RWPE2 (cell line): ENCODE results near the gene ACSL6.
"Not testable (repeated sequence)": the region's sequence is repeated elsewhere in the genome, so short reads cannot be mapped to it uniquely, and the experiment has no call there.

Experiments
- ATAC-seq: fragments of 200-7000 bp; cut with Tn5 transposase; 3 replicates; pipeline ENCODE4 v1.9.1; 2021; ENCODE audit warnings: low read depth
- DNase-seq: peaks from one replicate; pipeline ENCODE4 v3.0.0-alpha.2; 2020; ENCODE audit warnings: low spot score
- H3K27ac ChIP-seq: fragments of 450-650 bp; 2 replicates; pipeline ENCODE4 v1.5.1; 2017; ENCODE audit warnings: mild to moderate bottlenecking; ENCODE audit not compliant: poor library complexity, severe bottlenecking
- H3K27me3 ChIP-seq: fragments of 250-450 bp; sonication (Bioruptor Pico); 2 replicates; pipeline ENCODE4 v1.5.1; 2021; ENCODE audit warnings: mild to moderate bottlenecking, moderate library complexity; ENCODE audit not compliant: insufficient read depth, poor library complexity, severe bottlenecking
- H3K36me3 ChIP-seq: fragments of 250-450 bp; sonication (Bioruptor Pico); 2 replicates; pipeline ENCODE4 v1.5.1; 2020; ENCODE audit warnings: low read depth, mild to moderate bottlenecking, moderate library complexity
- H3K4me1 ChIP-seq: fragments of 250-450 bp; sonication (Bioruptor Pico); 2 replicates; pipeline ENCODE4 v1.5.1; 2021; ENCODE audit warnings: mild to moderate bottlenecking, moderate library complexity; ENCODE audit not compliant: insufficient read depth, poor library complexity, severe bottlenecking
- H3K4me3 ChIP-seq: fragments of 250-450 bp; sonication (Bioruptor Pico); 2 replicates; pipeline ENCODE4 v1.5.1; 2021; ENCODE audit warnings: mild to moderate bottlenecking, moderate library complexity; ENCODE audit not compliant: severe bottlenecking
- H3K9me3 ChIP-seq: fragments of 250-450 bp; sonication (Bioruptor Pico); 2 replicates; pipeline ENCODE4 v1.5.1; 2021; ENCODE audit warnings: mild to moderate bottlenecking, moderate library complexity; ENCODE audit not compliant: severe bottlenecking
- TF ChIP-seq, protein P1 (sequence below): fragments of 450-650 bp; IDR thresholded peaks from one replicate; pipeline ENCODE4 v1.5.1; 2017; ENCODE audit warnings: mild to moderate bottlenecking, moderate library complexity; ENCODE audit not compliant: poor library complexity, severe bottlenecking

ACSL6 gene

DNA sequence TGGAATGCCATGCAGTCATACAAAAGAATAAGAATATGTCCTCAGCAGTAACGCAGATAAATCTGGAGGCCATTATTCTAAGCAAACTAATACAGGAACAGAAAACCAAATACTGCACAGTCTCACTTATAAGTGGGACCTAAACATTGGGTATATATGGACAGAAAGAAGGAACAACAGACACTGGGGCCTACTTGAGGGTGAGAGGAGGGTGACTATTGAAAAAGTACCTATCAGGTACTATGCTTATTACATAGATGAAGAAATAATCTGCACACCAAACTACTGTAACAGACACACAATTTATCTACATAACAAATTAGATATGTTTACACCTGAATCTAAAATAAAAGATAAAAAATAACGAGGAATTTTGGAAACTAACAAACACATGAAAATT, 104.8 kb downstream of the ACSL6 start:
- H3K4me3 ChIP-seq, result no peak overlapping the region
- H3K27ac ChIP-seq, result no peak overlapping the region
- no peaks in the 10 kb centered on the region for H3K4me1 ChIP-seq
- H3K9me3 ChIP-seq, result no peaks in the 10 kb centered on the region
- no peaks in the 10 kb centered on the region for H3K36me3 ChIP-seq
- TF ChIP-seq, protein P1, sequence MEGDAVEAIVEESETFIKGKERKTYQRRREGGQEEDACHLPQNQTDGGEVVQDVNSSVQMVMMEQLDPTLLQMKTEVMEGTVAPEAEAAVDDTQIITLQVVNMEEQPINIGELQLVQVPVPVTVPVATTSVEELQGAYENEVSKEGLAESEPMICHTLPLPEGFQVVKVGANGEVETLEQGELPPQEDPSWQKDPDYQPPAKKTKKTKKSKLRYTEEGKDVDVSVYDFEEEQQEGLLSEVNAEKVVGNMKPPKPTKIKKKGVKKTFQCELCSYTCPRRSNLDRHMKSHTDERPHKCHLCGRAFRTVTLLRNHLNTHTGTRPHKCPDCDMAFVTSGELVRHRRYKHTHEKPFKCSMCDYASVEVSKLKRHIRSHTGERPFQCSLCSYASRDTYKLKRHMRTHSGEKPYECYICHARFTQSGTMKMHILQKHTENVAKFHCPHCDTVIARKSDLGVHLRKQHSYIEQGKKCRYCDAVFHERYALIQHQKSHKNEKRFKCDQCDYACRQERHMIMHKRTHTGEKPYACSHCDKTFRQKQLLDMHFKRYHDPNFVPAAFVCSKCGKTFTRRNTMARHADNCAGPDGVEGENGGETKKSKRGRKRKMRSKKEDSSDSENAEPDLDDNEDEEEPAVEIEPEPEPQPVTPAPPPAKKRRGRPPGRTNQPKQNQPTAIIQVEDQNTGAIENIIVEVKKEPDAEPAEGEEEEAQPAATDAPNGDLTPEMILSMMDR, result no peak
- ATAC-seq, result no peak
- peaks cover 14% of the 10 kb centered on the region for H3K27me3 ChIP-seq
- DNase-seq, result no peak

DNA sequence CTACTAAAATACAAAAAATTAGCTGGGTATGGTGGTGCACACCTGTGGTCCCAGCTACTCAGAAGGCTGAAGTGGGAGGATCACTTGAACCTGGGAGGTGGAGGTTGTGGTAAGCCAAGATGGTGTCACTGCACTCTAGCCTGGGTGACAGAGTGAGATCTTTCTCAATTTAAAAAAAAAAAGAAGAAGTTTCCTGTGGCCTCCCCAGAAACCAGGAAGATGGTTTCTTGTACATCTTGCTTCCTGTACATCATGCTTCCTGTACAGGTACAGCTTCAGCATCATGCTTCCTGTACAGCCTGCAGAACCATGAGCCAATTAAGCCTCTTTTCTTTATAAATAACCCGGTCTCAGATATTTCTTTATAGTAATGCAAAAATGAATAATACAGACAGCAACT, 109.2 kb downstream of the ACSL6 start:
- H3K4me3 ChIP-seq, DNase-seq, H3K36me3 ChIP-seq, H3K4me1 ChIP-seq, ATAC-seq, H3K9me3 ChIP-seq, H3K27ac ChIP-seq: not testable (repeated sequence)
- H3K27me3 ChIP-seq, result peaks cover 16% of the 10 kb centered on the region
